ENCODE data around the gene SIRT4. TPM values are rescaled to one million over a fixed set of nuclear protein-coding genes. Genes with fewer than 3 reads are reported as not detected.

Gene SIRT4
- total and polyA plus RNA-seq, 10 of the 15 experiments (the other 5 are each of a cell fraction or from before 2014, with no cell fraction given): 0.19 to 0.98 (median 0.44) TPM

DNA sequence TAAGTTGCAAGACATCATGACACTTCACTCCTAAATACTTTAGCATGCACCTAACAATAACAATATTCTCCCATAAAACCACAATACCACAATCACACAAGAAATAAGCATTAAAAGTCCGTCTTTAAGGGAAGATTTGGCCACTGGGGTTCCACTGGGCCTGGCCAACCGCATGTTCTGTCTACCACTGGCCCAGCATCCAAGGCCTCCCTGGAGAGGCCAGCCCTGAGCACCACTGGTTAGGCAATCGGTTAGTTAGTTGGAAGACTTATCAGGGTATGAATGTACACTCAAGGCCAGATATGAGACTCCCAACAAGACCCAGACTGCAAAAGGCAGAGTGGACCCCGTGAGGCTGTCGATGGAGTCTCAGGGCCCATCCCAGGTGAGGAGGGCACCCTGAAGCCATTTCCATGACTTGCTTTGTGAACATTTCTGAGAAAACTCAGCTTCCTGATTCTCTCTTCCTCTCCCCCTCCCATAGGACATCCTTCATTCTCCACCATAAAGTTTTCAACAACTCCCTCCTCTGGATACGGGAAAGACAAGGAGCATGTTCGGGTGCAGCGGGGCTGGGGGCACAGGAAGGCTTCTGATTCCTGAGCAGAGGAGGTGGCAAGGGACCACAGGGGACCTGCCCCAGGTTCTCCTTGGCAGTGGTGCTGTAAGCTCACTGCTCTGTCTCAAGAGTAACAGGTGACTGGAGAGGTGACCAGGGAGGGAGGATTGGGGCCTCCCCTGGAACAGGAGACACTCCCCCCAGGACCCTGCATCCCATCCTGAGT, 42.5 kb upstream of the SIRT4 start:
- H3K36me3 ChIP-seq (ENCODE audit: control insufficient read depth in 2 of 2, insufficient read depth in 2 of 2, low read length in 1 of 2): no peaks in the 10 kb centered on the region
- RAD21 ChIA-PET (ENCODE audit: unreplicated experiment): no interaction called here
- H3K79me2 ChIP-seq (ENCODE audit: control insufficient read depth, insufficient read depth, low read length): no peaks in the 10 kb centered on the region
- H3K4me2 ChIP-seq (ENCODE audit: control insufficient read depth, insufficient read depth): no peak overlapping the region
- H3K4me1 ChIP-seq (ENCODE audit: control insufficient read depth, insufficient read depth, low read length): 0 out of 2 replicates have a peak, but pooled peaks cover under 1% of the 10 kb centered on the region
- H3K27ac ChIP-seq (ENCODE audit: control insufficient read depth, insufficient read depth): no peak overlapping the region
- in situ Hi-C loops (cut with MboI): no loop called here
- DNase-seq (ENCODE audit: low read depth, low spot score) (no peak), ATAC-seq (no peak), FAIRE-seq (no peak)
- H3K9ac ChIP-seq (ENCODE audit: control insufficient read depth, insufficient read depth, low read length): no peak overlapping the region
- TF ChIP-seq RFX5 (IDR thresholded peaks at IDR 0.05; ENCODE audit: low read depth, low read length): no peak
- TF ChIP-seq NR2C1 (IDR thresholded peaks at IDR 0.05): no peak
- TF ChIP-seq CBX3 (IDR thresholded peaks at IDR 0.05; ENCODE audit: borderline replicate concordance, low read depth): no peak
- no peak for TF ChIP-seq RB1 (IDR thresholded peaks at IDR 0.05; ENCODE audit: borderline replicate concordance)
- TF ChIP-seq NFXL1 (IDR thresholded peaks at IDR 0.05; ENCODE audit: borderline replicate concordance): no peak
- TF ChIP-seq, protein P1, sequence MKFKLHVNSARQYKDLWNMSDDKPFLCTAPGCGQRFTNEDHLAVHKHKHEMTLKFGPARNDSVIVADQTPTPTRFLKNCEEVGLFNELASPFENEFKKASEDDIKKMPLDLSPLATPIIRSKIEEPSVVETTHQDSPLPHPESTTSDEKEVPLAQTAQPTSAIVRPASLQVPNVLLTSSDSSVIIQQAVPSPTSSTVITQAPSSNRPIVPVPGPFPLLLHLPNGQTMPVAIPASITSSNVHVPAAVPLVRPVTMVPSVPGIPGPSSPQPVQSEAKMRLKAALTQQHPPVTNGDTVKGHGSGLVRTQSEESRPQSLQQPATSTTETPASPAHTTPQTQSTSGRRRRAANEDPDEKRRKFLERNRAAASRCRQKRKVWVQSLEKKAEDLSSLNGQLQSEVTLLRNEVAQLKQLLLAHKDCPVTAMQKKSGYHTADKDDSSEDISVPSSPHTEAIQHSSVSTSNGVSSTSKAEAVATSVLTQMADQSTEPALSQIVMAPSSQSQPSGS (IDR thresholded peaks at IDR 0.05; ENCODE audit: low read length): no peak
- no peak for TF ChIP-seq HDAC2 (IDR thresholded peaks at IDR 0.05)
- TF ChIP-seq EGR1 (IDR thresholded peaks at IDR 0.05; ENCODE audit: borderline replicate concordance in 1 of 2, low read depth in 2 of 2, low read length in 2 of 2): no peak
- no peak for TF ChIP-seq POU2F2 (IDR thresholded peaks at IDR 0.05; ENCODE audit: borderline replicate concordance, low read depth, low read length)
- TF ChIP-seq TCF3 (IDR thresholded peaks at IDR 0.05; ENCODE audit: borderline replicate concordance, insufficient read depth, low read depth, low read length): no peak
- TF ChIP-seq TCF12 (IDR thresholded peaks at IDR 0.05; ENCODE audit: low read depth, low read length): no peak
- TF ChIP-seq CBX5 (IDR thresholded peaks at IDR 0.05; ENCODE audit: low read depth): no peak
- TF ChIP-seq, protein P2, sequence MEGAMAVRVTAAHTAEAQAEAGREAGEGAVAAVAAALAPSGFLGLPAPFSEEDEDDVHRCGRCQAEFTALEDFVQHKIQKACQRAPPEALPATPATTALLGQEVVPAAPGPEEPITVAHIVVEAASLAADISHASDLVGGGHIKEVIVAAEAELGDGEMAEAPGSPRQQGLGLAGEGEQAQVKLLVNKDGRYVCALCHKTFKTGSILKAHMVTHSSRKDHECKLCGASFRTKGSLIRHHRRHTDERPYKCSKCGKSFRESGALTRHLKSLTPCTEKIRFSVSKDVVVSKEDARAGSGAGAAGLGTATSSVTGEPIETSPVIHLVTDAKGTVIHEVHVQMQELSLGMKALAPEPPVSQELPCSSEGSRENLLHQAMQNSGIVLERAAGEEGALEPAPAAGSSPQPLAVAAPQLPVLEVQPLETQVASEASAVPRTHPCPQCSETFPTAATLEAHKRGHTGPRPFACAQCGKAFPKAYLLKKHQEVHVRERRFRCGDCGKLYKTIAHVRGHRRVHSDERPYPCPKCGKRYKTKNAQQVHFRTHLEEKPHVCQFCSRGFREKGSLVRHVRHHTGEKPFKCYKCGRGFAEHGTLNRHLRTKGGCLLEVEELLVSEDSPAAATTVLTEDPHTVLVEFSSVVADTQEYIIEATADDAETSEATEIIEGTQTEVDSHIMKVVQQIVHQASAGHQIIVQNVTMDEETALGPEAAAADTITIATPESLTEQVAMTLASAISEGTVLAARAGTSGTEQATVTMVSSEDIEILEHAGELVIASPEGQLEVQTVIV (IDR thresholded peaks at IDR 0.05; ENCODE audit: borderline replicate concordance, partially characterized antibody): no peak
- TF ChIP-seq BACH1 (IDR thresholded peaks at IDR 0.05; ENCODE audit: borderline replicate concordance): no peak
- no peak for TF ChIP-seq LARP7 (IDR thresholded peaks at IDR 0.05)
- TF ChIP-seq SREBF1 (IDR thresholded peaks at IDR 0.05; ENCODE audit: low read length): no peak
- TF ChIP-seq, protein P3, sequence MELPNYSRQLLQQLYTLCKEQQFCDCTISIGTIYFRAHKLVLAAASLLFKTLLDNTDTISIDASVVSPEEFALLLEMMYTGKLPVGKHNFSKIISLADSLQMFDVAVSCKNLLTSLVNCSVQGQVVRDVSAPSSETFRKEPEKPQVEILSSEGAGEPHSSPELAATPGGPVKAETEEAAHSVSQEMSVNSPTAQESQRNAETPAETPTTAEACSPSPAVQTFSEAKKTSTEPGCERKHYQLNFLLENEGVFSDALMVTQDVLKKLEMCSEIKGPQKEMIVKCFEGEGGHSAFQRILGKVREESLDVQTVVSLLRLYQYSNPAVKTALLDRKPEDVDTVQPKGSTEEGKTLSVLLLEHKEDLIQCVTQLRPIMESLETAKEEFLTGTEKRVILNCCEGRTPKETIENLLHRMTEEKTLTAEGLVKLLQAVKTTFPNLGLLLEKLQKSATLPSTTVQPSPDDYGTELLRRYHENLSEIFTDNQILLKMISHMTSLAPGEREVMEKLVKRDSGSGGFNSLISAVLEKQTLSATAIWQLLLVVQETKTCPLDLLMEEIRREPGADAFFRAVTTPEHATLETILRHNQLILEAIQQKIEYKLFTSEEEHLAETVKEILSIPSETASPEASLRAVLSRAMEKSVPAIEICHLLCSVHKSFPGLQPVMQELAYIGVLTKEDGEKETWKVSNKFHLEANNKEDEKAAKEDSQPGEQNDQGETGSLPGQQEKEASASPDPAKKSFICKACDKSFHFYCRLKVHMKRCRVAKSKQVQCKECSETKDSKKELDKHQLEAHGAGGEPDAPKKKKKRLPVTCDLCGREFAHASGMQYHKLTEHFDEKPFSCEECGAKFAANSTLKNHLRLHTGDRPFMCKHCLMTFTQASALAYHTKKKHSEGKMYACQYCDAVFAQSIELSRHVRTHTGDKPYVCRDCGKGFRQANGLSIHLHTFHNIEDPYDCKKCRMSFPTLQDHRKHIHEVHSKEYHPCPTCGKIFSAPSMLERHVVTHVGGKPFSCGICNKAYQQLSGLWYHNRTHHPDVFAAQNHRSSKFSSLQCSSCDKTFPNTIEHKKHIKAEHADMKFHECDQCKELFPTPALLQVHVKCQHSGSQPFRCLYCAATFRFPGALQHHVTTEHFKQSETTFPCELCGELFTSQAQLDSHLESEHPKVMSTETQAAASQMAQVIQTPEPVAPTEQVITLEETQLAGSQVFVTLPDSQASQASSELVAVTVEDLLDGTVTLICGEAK (IDR thresholded peaks at IDR 0.05; ENCODE audit: borderline replicate concordance): no peak
- intact Hi-C loops (cut with micrococcal nuclease; ENCODE audit: unreplicated experiment): loop anchor here (10.0 kb wide), 1 partner anchor 145 kb away; the partner anchor contains the start of gene RAB35
- peaks cover 1 to 3% of the 10 kb centered on the region in 2 experiments; a peak in 2 of 4 replicates for H3K27me3 ChIP-seq (replicated peaks in 1 of 2; ENCODE audit: control insufficient read depth in 2 of 2, insufficient read depth in 2 of 2, low read length in 1 of 2)
- no peaks in the 10 kb centered on the region for H4K20me1 ChIP-seq (ENCODE audit: control insufficient read depth, insufficient read depth)
- SMC1A ChIA-PET (ENCODE audit: uncharacterized antibody, unreplicated experiment): no interaction called here
- POLR2A ChIA-PET: no interaction called here
- no peak overlapping the region for H3K4me3 ChIP-seq
- CTCF ChIA-PET: interaction anchor here (9.8 kb wide), 1 partner anchor 31 kb away, joined by 287 read pairs; no protein-coding TSS in a partner anchor
- H2AFZ ChIP-seq (ENCODE audit: control insufficient read depth, low read depth, low read length): no peak overlapping the region
- no TSS peak for BruUV-seq (replicated peaks)
- no peaks in the 10 kb centered on the region for H3K9me3 ChIP-seq (replicated peaks; ENCODE audit: control insufficient read depth, insufficient read depth, low read length)
- WGBS (ENCODE audit: insufficient coverage, insufficient replicate concordance, low lambda C conversion rate, missing lambda C conversion rate): 64% methylated on average over 8 of the region's 8 CpGs

Measured in GM12878 (cell line).